LNCaP clone FGC (cell line): ENCODE measurements around the gene ATG2B.

Source experiments
- DNase-seq: peaks from one replicate; pipeline ENCODE4 v3.0.0-alpha.2; 2011; ENCODE audit warnings: low read depth
- H3K4me3 ChIP-seq: 2 replicates; pipeline ENCODE4 v1.5.1; 2011; ENCODE audit warnings: mild to moderate bottlenecking, low read depth, low read length, control low read depth
- CTCF ChIP-seq: IDR thresholded peaks from 2 replicates; pipeline ENCODE4 v1.5.1; 2012; ENCODE audit warnings: mild to moderate bottlenecking; ENCODE audit not compliant: control insufficient read depth, insufficient read depth; ENCODE audit errors: extremely low read depth

The ATG2B gene

GRCh38 chr14:96362965-96363750 is at the start of gene ATG2B, which contains the start of gene GSKIP:
Gene ATG2B, minus strand, starts transcription at chr14:96363341. Its CDS starts 365 bp downstream, at chr14:96362976.
Gene GSKIP, plus strand, starts transcription at chr14:96363526. Its CDS starts 18,722 bp downstream, at chr14:96382248.
- no peak for TF ChIP-seq CTCF
- H3K4me3 ChIP-seq, result peak within 1 kb of the TSS; percentile 95
- DNase-seq, result peak; percentile 74

- DNase-seq, result no peak
- no peak for TF ChIP-seq CTCF
- no peak overlapping the region for H3K4me3 ChIP-seq
Measured at GRCh38 chr14:96410119-96410518, 47.0 kb upstream of the ATG2B start.

GRCh38 chr14:96409701-96410100 is 46.6 kb upstream of the ATG2B start:
- TF ChIP-seq CTCF, result no peak
- H3K4me3 ChIP-seq, result no peak overlapping the region
- DNase-seq, result no peak

GRCh38 chr14:96408608-96409007 is 45.5 kb upstream of the ATG2B start:
- TF ChIP-seq CTCF, result no peak
- H3K4me3 ChIP-seq, result no peak overlapping the region
- no peak for DNase-seq

GRCh38 chr14:96407935-96408570 is 44.9 kb upstream of the ATG2B start:
- no peak overlapping the region for H3K4me3 ChIP-seq
- no peak for TF ChIP-seq CTCF
- no peak for DNase-seq

- TF ChIP-seq CTCF, result no peak
- DNase-seq, result no peak
- H3K4me3 ChIP-seq, result no peak overlapping the region
Measured at GRCh38 chr14:96405677-96406076, 42.5 kb upstream of the ATG2B start.
